ENCODE results near the gene LTA.

DNA sequence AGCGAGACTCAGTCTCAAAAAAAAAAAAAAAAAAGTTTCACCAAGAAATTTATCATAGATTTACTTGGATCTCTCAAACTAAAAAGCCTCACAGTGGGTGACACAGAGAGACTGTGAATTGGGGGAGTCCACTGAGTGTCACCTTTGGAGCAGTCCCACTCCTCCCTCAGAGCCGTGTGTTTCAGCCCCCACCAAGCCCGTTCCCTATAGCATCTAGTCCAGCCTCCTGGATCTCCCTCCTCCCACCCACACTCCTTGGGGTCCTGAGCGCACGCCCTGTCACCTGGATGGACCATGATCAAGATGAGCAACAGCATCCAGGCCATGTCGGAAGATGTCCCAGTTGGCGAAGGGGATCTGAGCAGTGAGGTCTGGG, 20.3 kb downstream of the LTA start:
- no peak for TF ChIP-seq GATA3 (IDR thresholded peaks at IDR 0.05; ENCODE audit: low read depth, low read length)
- TF ChIP-seq GATA2 (IDR thresholded peaks at IDR 0.05; ENCODE audit: low read depth, low read length) = no peak
